Measurements from ENCODE around the gene CXCL12. TPM values are rescaled to one million over a fixed set of nuclear protein-coding genes. Genes with fewer than 3 reads are reported as not detected.

The CXCL12 gene
- total RNA-seq, 1 experiment from 2014 or later: 0.47 TPM

DNA sequence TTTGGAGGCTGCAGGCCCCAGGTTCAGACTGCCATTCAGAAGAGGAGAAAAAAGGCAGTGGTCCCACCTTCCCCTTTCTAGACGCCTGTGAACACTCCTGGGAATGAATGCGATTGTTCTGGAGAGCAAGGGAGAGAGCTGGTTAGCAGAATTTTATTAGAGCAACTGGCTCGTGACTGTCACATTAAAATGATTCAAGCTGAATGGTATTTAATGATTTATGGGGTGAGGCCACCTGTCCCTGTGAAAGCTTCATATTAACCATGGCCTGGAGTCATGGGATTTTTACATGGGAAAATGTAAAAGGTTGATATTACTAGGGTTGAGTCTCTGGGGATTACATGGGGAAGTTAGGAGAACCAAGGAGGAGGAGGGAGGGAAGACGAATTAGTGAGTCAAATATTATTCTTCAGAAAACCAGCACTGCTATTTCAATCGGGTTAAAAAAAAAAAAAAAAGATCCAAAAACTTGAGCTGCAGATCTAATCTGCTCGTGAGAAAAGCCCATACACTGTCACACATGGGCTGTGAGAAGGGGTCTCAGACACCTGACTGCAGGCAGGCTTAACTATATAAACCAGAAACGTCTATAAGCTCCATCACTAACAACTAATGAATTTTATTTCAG, 8.3 kb downstream of the CXCL12 start:
- no peak for DNase-seq (ENCODE audit: low read depth, low spot score)
- no peaks in the 10 kb centered on the region for H3K36me3 ChIP-seq (ENCODE audit: control insufficient read depth in 1 of 2, insufficient read depth in 2 of 2, low read length in 2 of 2)
- POLR2A ChIA-PET: no interaction called here
- H3K79me2 ChIP-seq (ENCODE audit: insufficient read depth, low read length): no peaks in the 10 kb centered on the region
- H3K27me3 ChIP-seq (ENCODE audit: insufficient read depth, low read length): peaks cover 3% of the 10 kb centered on the region; the same call in 1 of the 2 replicates
- H4K20me1 ChIP-seq (ENCODE audit: insufficient read depth): no peaks in the 10 kb centered on the region
- RAD21 ChIA-PET (ENCODE audit: low non-redundant PET in 1 of 2, low total read pairs in 2 of 2, uncharacterized antibody in 2 of 2, unreplicated experiment in 2 of 2): no interaction called here
- intact Hi-C loops (cut with micrococcal nuclease): no loop called here
- BruUV-seq (replicated peaks): no TSS peak
- H3K9me3 ChIP-seq (ENCODE audit: control insufficient read depth in 1 of 2, insufficient read depth in 1 of 2, low read depth in 1 of 2, low read length in 2 of 2): no peaks in the 10 kb centered on the region
- no peaks in the 10 kb centered on the region for H3K9me2 ChIP-seq (ENCODE audit: insufficient read depth)
- no peak for ATAC-seq
- H3K4me2 ChIP-seq (ENCODE audit: low read length): no peak overlapping the region
- no peaks in the 10 kb centered on the region for H3K4me1 ChIP-seq (ENCODE audit: control insufficient read depth in 1 of 2, insufficient read depth in 2 of 2, low read length in 2 of 2)
- TF ChIP-seq REST (IDR thresholded peaks at IDR 0.05; ENCODE audit: low read depth): no peak
- TF ChIP-seq CBX3 (IDR thresholded peaks at IDR 0.05; ENCODE audit: low read depth): no peak
- TF ChIP-seq, protein P1, sequence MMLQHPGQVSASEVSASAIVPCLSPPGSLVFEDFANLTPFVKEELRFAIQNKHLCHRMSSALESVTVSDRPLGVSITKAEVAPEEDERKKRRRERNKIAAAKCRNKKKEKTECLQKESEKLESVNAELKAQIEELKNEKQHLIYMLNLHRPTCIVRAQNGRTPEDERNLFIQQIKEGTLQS (IDR thresholded peaks at IDR 0.05): no peak
- TF ChIP-seq, protein P2, sequence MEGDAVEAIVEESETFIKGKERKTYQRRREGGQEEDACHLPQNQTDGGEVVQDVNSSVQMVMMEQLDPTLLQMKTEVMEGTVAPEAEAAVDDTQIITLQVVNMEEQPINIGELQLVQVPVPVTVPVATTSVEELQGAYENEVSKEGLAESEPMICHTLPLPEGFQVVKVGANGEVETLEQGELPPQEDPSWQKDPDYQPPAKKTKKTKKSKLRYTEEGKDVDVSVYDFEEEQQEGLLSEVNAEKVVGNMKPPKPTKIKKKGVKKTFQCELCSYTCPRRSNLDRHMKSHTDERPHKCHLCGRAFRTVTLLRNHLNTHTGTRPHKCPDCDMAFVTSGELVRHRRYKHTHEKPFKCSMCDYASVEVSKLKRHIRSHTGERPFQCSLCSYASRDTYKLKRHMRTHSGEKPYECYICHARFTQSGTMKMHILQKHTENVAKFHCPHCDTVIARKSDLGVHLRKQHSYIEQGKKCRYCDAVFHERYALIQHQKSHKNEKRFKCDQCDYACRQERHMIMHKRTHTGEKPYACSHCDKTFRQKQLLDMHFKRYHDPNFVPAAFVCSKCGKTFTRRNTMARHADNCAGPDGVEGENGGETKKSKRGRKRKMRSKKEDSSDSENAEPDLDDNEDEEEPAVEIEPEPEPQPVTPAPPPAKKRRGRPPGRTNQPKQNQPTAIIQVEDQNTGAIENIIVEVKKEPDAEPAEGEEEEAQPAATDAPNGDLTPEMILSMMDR (IDR thresholded peaks at IDR 0.05 in 2 of 3, conservative IDR thresholded peaks at IDR 0.05 in 1 of 3; ENCODE audit: borderline replicate concordance in 1 of 3, insufficient read depth in 1 of 3, low read depth in 2 of 3, low read length in 2 of 3): no peak
- TF ChIP-seq, protein P3, sequence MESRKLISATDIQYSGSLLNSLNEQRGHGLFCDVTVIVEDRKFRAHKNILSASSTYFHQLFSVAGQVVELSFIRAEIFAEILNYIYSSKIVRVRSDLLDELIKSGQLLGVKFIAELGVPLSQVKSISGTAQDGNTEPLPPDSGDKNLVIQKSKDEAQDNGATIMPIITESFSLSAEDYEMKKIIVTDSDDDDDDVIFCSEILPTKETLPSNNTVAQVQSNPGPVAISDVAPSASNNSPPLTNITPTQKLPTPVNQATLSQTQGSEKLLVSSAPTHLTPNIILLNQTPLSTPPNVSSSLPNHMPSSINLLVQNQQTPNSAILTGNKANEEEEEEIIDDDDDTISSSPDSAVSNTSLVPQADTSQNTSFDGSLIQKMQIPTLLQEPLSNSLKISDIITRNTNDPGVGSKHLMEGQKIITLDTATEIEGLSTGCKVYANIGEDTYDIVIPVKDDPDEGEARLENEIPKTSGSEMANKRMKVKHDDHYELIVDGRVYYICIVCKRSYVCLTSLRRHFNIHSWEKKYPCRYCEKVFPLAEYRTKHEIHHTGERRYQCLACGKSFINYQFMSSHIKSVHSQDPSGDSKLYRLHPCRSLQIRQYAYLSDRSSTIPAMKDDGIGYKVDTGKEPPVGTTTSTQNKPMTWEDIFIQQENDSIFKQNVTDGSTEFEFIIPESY (IDR thresholded peaks at IDR 0.05; ENCODE audit: extremely low read depth, insufficient replicate concordance, low read length): no peak
- CTCF ChIA-PET: interaction anchor here (1.8 kb wide), 1 partner anchor 10 kb away, joined by 8 read pairs; no protein-coding TSS in a partner anchor
- no peak overlapping the region for H2AFZ ChIP-seq (ENCODE audit: low read depth, low read length, poor library complexity, severe bottlenecking)
- H3K9ac ChIP-seq (ENCODE audit: low read length): no peak overlapping the region
- no peak overlapping the region for H3K4me3 ChIP-seq (replicated peaks in 1 of 2; ENCODE audit: low read depth in 1 of 2, low read length in 2 of 2)
- no peak overlapping the region for H3K27ac ChIP-seq (ENCODE audit: low read depth, low read length)
